NB4 (cell line): ENCODE results near the gene ASPHD2.

Experiments used
- MYC ChIP-seq: IDR thresholded peaks from 2 replicates; pipeline ENCODE4 v1.6.1; 2011; ENCODE audit warnings: low read depth, low read length
- POLR2A ChIP-seq: IDR thresholded peaks from 2 replicates; pipeline ENCODE4 v1.6.1; 2011; ENCODE audit warnings: mild to moderate bottlenecking; ENCODE audit not compliant: insufficient read length; ENCODE audit errors: extremely low read depth
- TF ChIP-seq, protein P1 (sequence below): IDR thresholded peaks from 2 replicates; pipeline ENCODE4 v1.6.1; 2011; ENCODE audit warnings: low read depth, low read length
- TF ChIP-seq, protein P2 (sequence below): IDR thresholded peaks from one replicate; pipeline ENCODE4 v1.5.1; 2012; ENCODE audit warnings: low read depth, low read length

DNA sequence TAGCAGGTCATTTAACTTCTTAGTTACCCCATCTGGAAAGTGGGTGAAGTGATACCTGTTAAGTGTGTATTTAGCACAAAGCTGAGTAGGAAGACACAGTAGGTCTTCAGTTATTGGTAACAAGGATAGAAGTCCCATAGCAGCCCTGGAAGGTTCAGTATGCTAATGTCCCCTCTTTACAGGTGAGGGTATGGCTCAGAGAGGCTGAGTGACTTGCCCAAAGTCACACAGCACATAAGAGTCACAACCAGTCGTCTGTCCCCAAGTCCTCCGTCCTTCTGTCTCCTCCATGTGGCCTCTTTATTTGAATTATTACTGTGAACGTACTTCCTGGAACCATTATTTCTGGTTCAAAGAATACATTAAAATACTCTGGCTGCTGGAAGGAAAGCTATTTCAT is 10.5 kb downstream of the ASPHD2 start:
- TF ChIP-seq, protein P1, sequence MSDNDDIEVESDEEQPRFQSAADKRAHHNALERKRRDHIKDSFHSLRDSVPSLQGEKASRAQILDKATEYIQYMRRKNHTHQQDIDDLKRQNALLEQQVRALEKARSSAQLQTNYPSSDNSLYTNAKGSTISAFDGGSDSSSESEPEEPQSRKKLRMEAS = no peak
- TF ChIP-seq, protein P2, sequence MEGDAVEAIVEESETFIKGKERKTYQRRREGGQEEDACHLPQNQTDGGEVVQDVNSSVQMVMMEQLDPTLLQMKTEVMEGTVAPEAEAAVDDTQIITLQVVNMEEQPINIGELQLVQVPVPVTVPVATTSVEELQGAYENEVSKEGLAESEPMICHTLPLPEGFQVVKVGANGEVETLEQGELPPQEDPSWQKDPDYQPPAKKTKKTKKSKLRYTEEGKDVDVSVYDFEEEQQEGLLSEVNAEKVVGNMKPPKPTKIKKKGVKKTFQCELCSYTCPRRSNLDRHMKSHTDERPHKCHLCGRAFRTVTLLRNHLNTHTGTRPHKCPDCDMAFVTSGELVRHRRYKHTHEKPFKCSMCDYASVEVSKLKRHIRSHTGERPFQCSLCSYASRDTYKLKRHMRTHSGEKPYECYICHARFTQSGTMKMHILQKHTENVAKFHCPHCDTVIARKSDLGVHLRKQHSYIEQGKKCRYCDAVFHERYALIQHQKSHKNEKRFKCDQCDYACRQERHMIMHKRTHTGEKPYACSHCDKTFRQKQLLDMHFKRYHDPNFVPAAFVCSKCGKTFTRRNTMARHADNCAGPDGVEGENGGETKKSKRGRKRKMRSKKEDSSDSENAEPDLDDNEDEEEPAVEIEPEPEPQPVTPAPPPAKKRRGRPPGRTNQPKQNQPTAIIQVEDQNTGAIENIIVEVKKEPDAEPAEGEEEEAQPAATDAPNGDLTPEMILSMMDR = no peak
- TF ChIP-seq POLR2A (no peak), MYC (no peak)
